AG09309 (cell line): ENCODE data around the gene DUOXA2.

Source experiments
- DNase-seq: peaks from one replicate; pipeline ENCODE4 v3.0.0-alpha.2; 2010; ENCODE audit warnings: low read depth
- H3K4me3 ChIP-seq: 2 replicates; pipeline ENCODE4 v1.5.1; 2011; ENCODE audit warnings: mild to moderate bottlenecking, low read depth, low read length, moderate library complexity; ENCODE audit not compliant: control insufficient read depth
- TF ChIP-seq, protein P1 (sequence below): IDR thresholded peaks from 2 replicates; pipeline ENCODE4 v1.5.1; 2011; ENCODE audit warnings: mild to moderate bottlenecking, low read depth, low read length, inconsistent platforms; ENCODE audit not compliant: insufficient read depth, control insufficient read depth; ENCODE audit errors: missing control alignments

Gene DUOXA2

DNA sequence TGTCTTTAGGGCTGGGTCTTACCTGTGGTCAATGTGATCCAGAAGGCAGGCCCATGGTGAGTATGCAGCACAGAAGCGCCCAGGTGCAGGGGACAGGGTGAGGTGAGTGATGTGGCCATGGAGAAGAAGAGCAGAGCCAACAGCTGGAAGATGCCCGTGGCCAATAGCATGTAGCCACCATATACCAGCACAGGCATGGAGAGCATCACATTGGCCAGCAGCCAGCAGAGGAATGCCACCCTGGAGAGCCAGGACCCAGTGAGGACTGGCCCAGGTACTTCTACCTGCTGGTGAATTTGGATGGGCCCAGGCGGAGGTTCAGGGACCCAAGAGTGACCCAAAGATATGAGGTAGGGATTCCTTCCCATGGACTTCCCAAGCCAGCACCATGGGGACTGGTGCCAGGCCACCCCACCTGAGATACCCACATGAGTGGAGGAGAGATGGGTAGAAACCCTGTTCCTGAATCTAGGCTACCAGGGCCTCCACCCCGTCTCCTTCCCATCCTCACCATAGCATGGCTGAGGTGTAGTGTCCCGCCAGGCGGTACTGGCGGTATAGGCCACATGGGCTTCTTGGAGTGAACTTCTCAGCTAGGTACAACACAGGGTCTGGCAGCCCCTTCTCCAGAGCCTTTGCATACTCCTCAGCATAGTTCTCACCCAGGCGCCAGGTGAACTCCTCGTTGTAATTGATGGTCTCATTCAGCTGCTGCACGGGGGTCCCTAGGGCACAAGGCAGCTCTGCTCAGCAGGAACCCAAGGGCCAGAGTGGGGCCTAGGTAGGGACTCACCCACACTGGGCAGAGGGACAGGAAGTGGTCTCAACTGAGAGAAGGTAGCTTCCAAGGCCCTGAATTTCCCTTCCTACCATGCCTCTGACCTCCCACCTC is 6.2 kb downstream of the DUOXA2 start:
- TF ChIP-seq, protein P1, sequence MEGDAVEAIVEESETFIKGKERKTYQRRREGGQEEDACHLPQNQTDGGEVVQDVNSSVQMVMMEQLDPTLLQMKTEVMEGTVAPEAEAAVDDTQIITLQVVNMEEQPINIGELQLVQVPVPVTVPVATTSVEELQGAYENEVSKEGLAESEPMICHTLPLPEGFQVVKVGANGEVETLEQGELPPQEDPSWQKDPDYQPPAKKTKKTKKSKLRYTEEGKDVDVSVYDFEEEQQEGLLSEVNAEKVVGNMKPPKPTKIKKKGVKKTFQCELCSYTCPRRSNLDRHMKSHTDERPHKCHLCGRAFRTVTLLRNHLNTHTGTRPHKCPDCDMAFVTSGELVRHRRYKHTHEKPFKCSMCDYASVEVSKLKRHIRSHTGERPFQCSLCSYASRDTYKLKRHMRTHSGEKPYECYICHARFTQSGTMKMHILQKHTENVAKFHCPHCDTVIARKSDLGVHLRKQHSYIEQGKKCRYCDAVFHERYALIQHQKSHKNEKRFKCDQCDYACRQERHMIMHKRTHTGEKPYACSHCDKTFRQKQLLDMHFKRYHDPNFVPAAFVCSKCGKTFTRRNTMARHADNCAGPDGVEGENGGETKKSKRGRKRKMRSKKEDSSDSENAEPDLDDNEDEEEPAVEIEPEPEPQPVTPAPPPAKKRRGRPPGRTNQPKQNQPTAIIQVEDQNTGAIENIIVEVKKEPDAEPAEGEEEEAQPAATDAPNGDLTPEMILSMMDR, result no peak
- H3K4me3 ChIP-seq, result no peak overlapping the region
- no peak for DNase-seq

DNA sequence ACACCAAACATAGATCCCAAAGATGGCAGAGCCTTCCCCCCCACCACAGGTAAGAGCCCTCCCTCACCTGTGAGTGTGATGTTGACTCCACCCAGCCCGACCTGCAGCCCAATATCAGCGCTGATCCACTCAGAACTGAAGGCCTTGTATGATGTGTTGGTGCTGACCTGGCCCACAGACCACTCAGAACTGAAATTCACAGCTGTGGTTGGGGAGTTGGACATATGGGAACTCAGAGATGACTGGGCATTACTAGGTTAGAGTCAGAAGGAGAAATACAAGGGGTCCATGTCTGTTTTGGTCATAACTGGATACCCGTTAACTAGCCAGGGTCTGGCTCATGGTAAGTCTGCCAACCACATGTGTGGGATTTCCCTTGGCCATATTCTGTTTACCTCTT is 6.9 kb downstream of the DUOXA2 start:
- H3K4me3 ChIP-seq, result no peak overlapping the region
- no peak for DNase-seq
- TF ChIP-seq, protein P1, result no peak

DNA sequence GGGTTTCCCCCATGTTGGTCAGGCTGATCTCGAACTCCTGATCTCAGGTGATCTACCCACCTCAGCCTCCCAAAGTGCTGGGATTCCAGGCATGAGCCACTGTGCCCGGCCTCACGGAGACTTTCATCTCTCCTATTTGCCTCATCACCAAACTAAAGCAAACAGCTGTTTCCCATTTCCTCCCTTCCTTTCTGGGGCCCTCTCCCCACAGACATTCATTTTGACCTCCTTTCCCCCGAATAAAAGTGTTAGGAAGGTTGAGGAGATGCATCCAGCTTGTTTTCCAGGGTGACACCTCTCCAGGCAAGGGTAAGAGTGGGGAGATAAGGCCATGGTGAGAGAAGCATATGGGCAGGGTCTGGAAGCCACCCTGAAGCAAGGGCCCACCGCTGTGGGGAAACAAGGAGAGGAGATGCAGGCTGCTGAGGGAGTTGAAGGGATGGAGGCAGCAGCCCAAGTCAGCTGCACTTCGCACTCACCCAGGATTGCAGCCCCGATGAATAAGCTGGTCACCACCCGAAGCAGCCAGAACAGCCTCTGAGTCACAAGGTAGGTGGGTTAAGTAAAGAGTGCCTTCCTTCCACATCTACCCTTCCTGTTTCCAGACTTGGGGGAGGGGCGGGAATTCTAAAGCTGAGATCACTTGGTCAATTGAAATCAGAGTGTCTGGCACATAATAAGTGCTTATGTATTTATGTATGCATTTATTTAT is 7.7 kb downstream of the DUOXA2 start:
- H3K4me3 ChIP-seq, result no peak overlapping the region
- TF ChIP-seq, protein P1, result no peak
- DNase-seq, result peak; percentile 52

DNA sequence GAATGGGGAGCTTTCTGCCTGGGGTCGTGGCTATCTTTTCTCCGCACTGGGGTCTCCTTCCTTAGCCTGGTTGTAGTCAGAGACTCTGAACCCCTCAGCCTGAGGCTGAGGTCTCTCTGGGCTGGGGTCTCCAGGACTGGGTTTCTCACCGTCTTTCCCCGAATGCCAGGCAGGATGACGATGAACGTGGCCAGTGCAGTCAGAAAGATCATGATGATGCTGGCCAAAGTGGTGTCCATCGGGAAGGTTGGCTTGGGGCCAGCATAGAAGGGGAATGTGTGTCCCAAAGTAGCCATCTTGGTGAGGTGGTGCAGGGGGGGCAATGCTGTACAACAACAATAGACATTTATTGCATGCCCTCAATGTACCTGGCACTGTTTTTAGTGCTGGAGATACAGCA is 8.6 kb downstream of the DUOXA2 start:
- TF ChIP-seq, protein P1, result no peak

GRCh38 chr15:45123397-45123796 is 9.3 kb downstream of the DUOXA2 start:
- H3K4me3 ChIP-seq, result no peak overlapping the region
- no peak for DNase-seq
- TF ChIP-seq, protein P1, result no peak

More for the DNA sequence above, 8.6 kb downstream of the DUOXA2 start:
- no peak for DNase-seq
- H3K4me3 ChIP-seq, result no peak overlapping the region

- no peak for DNase-seq
- no peak overlapping the region for H3K4me3 ChIP-seq
- TF ChIP-seq, protein P1, result peak; percentile 69
Measured at GRCh38 chr15:45126535-45127158, 12.5 kb downstream of the DUOXA2 start.
